HEK293 (cell line): Measurements from ENCODE around the gene PLD6.

Source experiments
- CTCF ChIA-PET: fragments of 350-600 bp; formaldehyde crosslinking; extraction: SDS; loops from one replicate; lab custom pipeline; 2021; ENCODE audit warnings: antibody characterized with exemption; lab: Yijun Ruan, JAX
- POLR2A ChIA-PET: fragments of 300-600 bp; formaldehyde crosslinking; extraction: SDS; loops from one replicate; lab custom pipeline; 2020; ENCODE audit warnings: antibody characterized with exemption, inconsistent platforms; lab: Yijun Ruan, JAX
- H3K27ac ChIP-seq: fragments of 200-500 bp; sonication (Bioruptor generic); 2 replicates; pipeline ENCODE4 v1.5.1; 2014; ENCODE audit warnings: low read depth, low read length, control low read depth, inconsistent platforms; ENCODE audit errors: extremely low read depth
- H3K36me3 ChIP-seq, 2 experiments: fragments of 200-500 bp in 1 of 2; sonication (Bioruptor generic) in 1 of 2; 1 replicate in 1 of 2; 2 replicates in 1 of 2; pipeline ENCODE4 v1.5.1; 2014 to 2017; ENCODE audit warnings: inconsistent platforms in 2 of 2, low read length in 2 of 2; ENCODE audit not compliant: control insufficient read depth in 2 of 2, insufficient read depth in 1 of 2
- H3K4me1 ChIP-seq: fragments of 200-500 bp; sonication (Bioruptor generic); 2 replicates; pipeline ENCODE4 v1.5.1; 2014; ENCODE audit warnings: mild to moderate bottlenecking, low read length, inconsistent platforms; ENCODE audit not compliant: control insufficient read depth, insufficient read depth
- H3K4me3 ChIP-seq: 2 replicates; pipeline ENCODE4 v1.5.1; 2011; ENCODE audit warnings: low read depth, mild to moderate bottlenecking, control low read depth, low read length, moderate library complexity
- H3K9me3 ChIP-seq: fragments of 200-500 bp; sonication (Bioruptor generic); 2 replicates; pipeline ENCODE4 v1.5.1; 2014; ENCODE audit warnings: low read depth, low read length, inconsistent platforms; ENCODE audit not compliant: control insufficient read depth, insufficient read depth
- BCL11B ChIP-seq: fragments of 450-650 bp; formaldehyde crosslinking; IDR thresholded peaks from 2 replicates; pipeline ENCODE4 v1.5.1; 2016; ENCODE audit warnings: low read depth, missing biosample characterization, missing genetic modification characterization
- FEZF1 ChIP-seq: fragments of 450-650 bp; formaldehyde crosslinking; IDR thresholded peaks from 2 replicates; pipeline ENCODE4 v1.5.1; 2016; ENCODE audit warnings: missing biosample characterization, missing genetic modification characterization
- GFI1B ChIP-seq: fragments of 450-650 bp; formaldehyde crosslinking; IDR thresholded peaks from 2 replicates; pipeline ENCODE4 v1.5.1; 2016; ENCODE audit warnings: missing biosample characterization, missing genetic modification characterization
- HOXC10 ChIP-seq: sonication (generic); formaldehyde crosslinking; IDR thresholded peaks from 2 replicates; pipeline ENCODE4 v1.8.1; 2023; ENCODE audit warnings: mild to moderate bottlenecking, missing genetic modification reagents
- PBX3 ChIP-seq: sonication (generic); formaldehyde crosslinking; IDR thresholded peaks from 2 replicates; pipeline ENCODE4 v1.8.1; 2022; ENCODE audit warnings: mild to moderate bottlenecking, moderate library complexity, missing genetic modification reagents
- PRDM2 ChIP-seq: fragments of 450-650 bp; formaldehyde crosslinking; IDR thresholded peaks from 2 replicates; pipeline ENCODE4 v1.5.1; 2016; ENCODE audit warnings: missing biosample characterization, missing genetic modification characterization, borderline replicate concordance
- SP7 ChIP-seq: fragments of 450-650 bp; formaldehyde crosslinking; IDR thresholded peaks from 2 replicates; pipeline ENCODE4 v1.5.1; 2016; ENCODE audit warnings: missing biosample characterization, missing genetic modification characterization
- TCF7L2 ChIP-seq: IDR thresholded peaks from 2 replicates; pipeline ENCODE4 v1.6.1; 2011; ENCODE audit warnings: low read depth, mild to moderate bottlenecking, inconsistent platforms, low read length, moderate library complexity, borderline replicate concordance
- ZNF114 ChIP-seq: fragments of 450-650 bp; formaldehyde crosslinking; IDR thresholded peaks from 2 replicates; pipeline ENCODE4 v1.5.0; 2017; ENCODE audit warnings: missing biosample characterization, missing genetic modification characterization
- ZNF202 ChIP-seq: fragments of 450-650 bp; formaldehyde crosslinking; IDR thresholded peaks from 2 replicates; pipeline ENCODE4 v1.5.1; 2016; ENCODE audit warnings: missing biosample characterization, missing genetic modification characterization, borderline replicate concordance
- ZNF341 ChIP-seq: fragments of 450-650 bp; formaldehyde crosslinking; IDR thresholded peaks from 2 replicates; pipeline ENCODE4; 2016; ENCODE audit warnings: low read depth, missing biosample characterization, missing genetic modification characterization
- ZNF354C ChIP-seq: fragments of 450-650 bp; formaldehyde crosslinking; IDR thresholded peaks from 2 replicates; pipeline ENCODE4 v1.5.1; 2016; ENCODE audit warnings: missing biosample characterization, missing genetic modification characterization, low read depth, borderline replicate concordance
- ZNF488 ChIP-seq: fragments of 450-650 bp; formaldehyde crosslinking; IDR thresholded peaks from 2 replicates; pipeline ENCODE4 v1.5.1; 2016; ENCODE audit warnings: missing biosample characterization, missing genetic modification characterization
- ZNF501 ChIP-seq: fragments of 450-650 bp; formaldehyde crosslinking; IDR thresholded peaks from 2 replicates; pipeline ENCODE4 v1.5.1; 2016; ENCODE audit warnings: missing biosample characterization, missing genetic modification characterization
- ZNF521 ChIP-seq: fragments of 450-650 bp; formaldehyde crosslinking; IDR thresholded peaks from 2 replicates; pipeline ENCODE4 v1.5.1; 2017; ENCODE audit warnings: missing biosample characterization, mild to moderate bottlenecking, missing genetic modification characterization
- ZNF529 ChIP-seq: fragments of 450-650 bp; formaldehyde crosslinking; IDR thresholded peaks from 2 replicates; pipeline ENCODE4 v1.5.1; 2017; ENCODE audit warnings: missing genetic modification characterization, missing biosample characterization; ENCODE audit not compliant: insufficient replicate concordance
- ZNF555 ChIP-seq: fragments of 450-650 bp; formaldehyde crosslinking; conservative IDR thresholded peaks from 2 replicates; pipeline ENCODE4 v1.5.1; 2017; ENCODE audit warnings: missing biosample characterization, mild to moderate bottlenecking, missing genetic modification characterization, inconsistent platforms
- ZNF610 ChIP-seq: fragments of 450-650 bp; formaldehyde crosslinking; IDR thresholded peaks from 2 replicates; pipeline ENCODE4 v1.5.1; 2016; ENCODE audit warnings: missing biosample characterization, missing genetic modification characterization, borderline replicate concordance
- ZNF677 ChIP-seq: fragments of 450-650 bp; IDR thresholded peaks from 2 replicates; pipeline ENCODE4 v1.5.0; 2018; ENCODE audit warnings: missing biosample characterization, mild to moderate bottlenecking, missing genetic modification characterization, moderate library complexity
- ZNF692 ChIP-seq: fragments of 450-650 bp; formaldehyde crosslinking; IDR thresholded peaks from 2 replicates; pipeline ENCODE4 v1.5.1; 2016; ENCODE audit warnings: missing biosample characterization, missing genetic modification characterization
- ZNF704 ChIP-seq: fragments of 450-650 bp; formaldehyde crosslinking; IDR thresholded peaks from 2 replicates; pipeline ENCODE4 v1.5.1; 2016; ENCODE audit warnings: missing biosample characterization, missing genetic modification characterization
- ZNF707 ChIP-seq: fragments of 450-650 bp; formaldehyde crosslinking; IDR thresholded peaks from 2 replicates; pipeline ENCODE4 v1.5.1; 2016; ENCODE audit warnings: missing biosample characterization, missing genetic modification characterization
- ZNF791 ChIP-seq: fragments of 450-650 bp; formaldehyde crosslinking; IDR thresholded peaks from 2 replicates; pipeline ENCODE4 v1.5.1; 2016; ENCODE audit warnings: missing biosample characterization, missing genetic modification characterization

PLD6 gene

GRCh38 chr17:17171186-17171585 is 34.9 kb downstream of the PLD6 start (continued):
- TF ChIP-seq ZNF521: no peak

GRCh38 chr17:17170346-17170985 is 35.7 kb downstream of the PLD6 start:
- TF ChIP-seq ZNF114: no peak
- TF ChIP-seq ZNF555: no peak
- no peak for TF ChIP-seq ZNF341 (tag by site-specific recombination)
- Histone ChIP-seq H3K4me3 (no peak overlapping the region), H3K27ac (no peak overlapping the region), H3K9me3 (no peaks in the 10 kb centered on the region), H3K4me1 (no peaks in the 10 kb centered on the region), H3K36me3 (peaks cover 3 to 94% of the 10 kb centered on the region in 2 experiments; a peak in 2 of 3 replicates)
- ChIA-PET POLR2A (no interaction called here), CTCF (no interaction called here)

GRCh38 chr17:17169396-17169795 is 36.7 kb downstream of the PLD6 start:
- CTCF ChIA-PET: no interaction called here
- H3K36me3 ChIP-seq: peaks cover under 1 to 95% of the 10 kb centered on the region in 2 experiments; a peak in 2 of 3 replicates
- POLR2A ChIA-PET: no interaction called here
- H3K4me1 ChIP-seq: no peaks in the 10 kb centered on the region
- TF ChIP-seq ZNF677 (tag by site-specific recombination) (no peak), ZNF707 (tag by site-specific recombination) (no peak), FEZF1 (no peak), ZNF501 (no peak), ZNF704 (tag by site-specific recombination) (no peak), ZNF692 (no peak), ZNF529 (tag by site-specific recombination) (no peak), ZNF202 (tag by site-specific recombination) (no peak), PRDM2 (no peak), BCL11B (tag by site-specific recombination) (no peak), ZNF488 (tag by site-specific recombination) (no peak), ZNF610 (no peak), PBX3 (CRISPR knock-in tag) (no peak), HOXC10 (CRISPR knock-in tag) (no peak), GFI1B (tag by site-specific recombination) (no peak), SP7 (tag by site-specific recombination) (no peak), ZNF354C (tag by site-specific recombination) (no peak), ZNF791 (tag by site-specific recombination) (no peak), TCF7L2 (no peak)
- H3K4me3 ChIP-seq: no peak overlapping the region
- no peaks in the 10 kb centered on the region for H3K9me3 ChIP-seq
- no peak overlapping the region for H3K27ac ChIP-seq
